H9 (cell line): ENCODE measurements around the gene COX17. TPM values are rescaled to one million over a fixed set of nuclear protein-coding genes. Genes with fewer than 3 reads are reported as not detected.

Source experiments
- DNase-seq: peaks from one replicate; pipeline ENCODE4 v3.0.0-alpha.2; 2017
- H2AFZ ChIP-seq: one replicate; pipeline ENCODE4 v1.6.1; 2013; ENCODE audit warnings: mild to moderate bottlenecking, low read length, control low read depth, moderate library complexity
- H2AK5ac ChIP-seq: 2 replicates; pipeline ENCODE4 v1.6.1; 2013; ENCODE audit warnings: low read length, control low read depth, mixed read lengths; ENCODE audit not compliant: insufficient read length
- H2BK120ac ChIP-seq: one replicate; pipeline ENCODE4 v1.6.1; 2013; ENCODE audit warnings: low read depth, mild to moderate bottlenecking, low read length, control low read depth, inconsistent platforms; ENCODE audit not compliant: poor library complexity, severe bottlenecking
- H2BK12ac ChIP-seq: 2 replicates; pipeline ENCODE4 v1.6.1; 2013; ENCODE audit warnings: low read length, control low read depth, mixed read lengths, low read depth; ENCODE audit not compliant: insufficient read length
- H2BK15ac ChIP-seq: 2 replicates; pipeline ENCODE4 v1.6.1; 2013; ENCODE audit warnings: low read depth, low read length, control low read depth
- H2BK20ac ChIP-seq: one replicate; pipeline ENCODE4 v1.6.1; 2013; ENCODE audit warnings: low read depth, mild to moderate bottlenecking, low read length, control low read depth, inconsistent platforms; ENCODE audit not compliant: poor library complexity, severe bottlenecking
- H2BK5ac ChIP-seq: 2 replicates; pipeline ENCODE4 v1.6.1; 2013; ENCODE audit warnings: low read length, control low read depth, mixed read lengths; ENCODE audit not compliant: insufficient read length
- H3K14ac ChIP-seq: 2 replicates; pipeline ENCODE4 v1.6.1; 2013; ENCODE audit warnings: low read length, control low read depth; ENCODE audit not compliant: insufficient read depth
- H3K18ac ChIP-seq: 2 replicates; pipeline ENCODE4 v1.6.1; 2013; ENCODE audit warnings: low read depth, mild to moderate bottlenecking, mixed read lengths, low read length, control low read depth; ENCODE audit not compliant: insufficient read length
- H3K23ac ChIP-seq: 2 replicates; pipeline ENCODE4 v1.6.1; 2013; ENCODE audit warnings: low read length, control low read depth, mixed read lengths, low read depth; ENCODE audit not compliant: insufficient read length
- H3K23me2 ChIP-seq: 2 replicates; pipeline ENCODE4 v1.6.1; 2013; ENCODE audit warnings: low read depth, mild to moderate bottlenecking, mixed read lengths, low read length, control low read depth; ENCODE audit not compliant: insufficient read length, poor library complexity, severe bottlenecking
- H3K27ac ChIP-seq: 2 replicates; pipeline ENCODE4 v1.5.1; 2013; ENCODE audit warnings: low read length, control low read depth, mixed read lengths, low read depth; ENCODE audit not compliant: insufficient read length
- H3K27me3 ChIP-seq: 2 replicates; pipeline ENCODE4 v1.6.1; 2013; ENCODE audit warnings: low read length, control low read depth, inconsistent platforms; ENCODE audit not compliant: insufficient read depth
- H3K4ac ChIP-seq: 2 replicates; pipeline ENCODE4 v1.6.1; 2013; ENCODE audit warnings: low read depth, mild to moderate bottlenecking, control low read depth, inconsistent platforms, low read length, moderate library complexity
- H3K4me1 ChIP-seq: 2 replicates; pipeline ENCODE4 v1.6.1; 2013; ENCODE audit warnings: low read length, control low read depth, inconsistent platforms; ENCODE audit not compliant: insufficient read depth
- H3K4me2 ChIP-seq: 2 replicates; pipeline ENCODE4 v1.6.1; 2013; ENCODE audit warnings: low read length, control low read depth, mixed read lengths; ENCODE audit not compliant: insufficient read length, insufficient read depth
- H3K56ac ChIP-seq: 2 replicates; pipeline ENCODE4 v1.6.1; 2013; ENCODE audit warnings: low read depth, mild to moderate bottlenecking, mixed read lengths, low read length, control low read depth; ENCODE audit not compliant: insufficient read length
- H3K79me1 ChIP-seq: 2 replicates; pipeline ENCODE4 v1.6.1; 2013; ENCODE audit warnings: low read depth, mild to moderate bottlenecking, moderate library complexity, low read length, control low read depth, inconsistent platforms; ENCODE audit not compliant: insufficient read depth, poor library complexity, severe bottlenecking
- H3K79me2 ChIP-seq: 2 replicates; pipeline ENCODE4 v1.6.1; 2013; ENCODE audit warnings: low read length, control low read depth, inconsistent platforms; ENCODE audit not compliant: insufficient read depth
- H3K9ac ChIP-seq: 2 replicates; pipeline ENCODE4 v1.6.1; 2013; ENCODE audit warnings: low read length, control low read depth, mixed read lengths; ENCODE audit not compliant: insufficient read length; ENCODE audit errors: extremely low read depth
- H3K9me3 ChIP-seq: one replicate; pipeline ENCODE4 v1.6.1; 2013; ENCODE audit warnings: low read depth, low read length, inconsistent platforms; ENCODE audit not compliant: control insufficient read depth
- H3T11ph ChIP-seq: one replicate; pipeline ENCODE4 v1.6.1; 2013; ENCODE audit warnings: mild to moderate bottlenecking, low read length, control low read depth, inconsistent platforms
- H4K20me1 ChIP-seq: one replicate; pipeline ENCODE4 v1.6.1; 2013; ENCODE audit not compliant: control insufficient read depth, insufficient read length, insufficient read depth
- H4K5ac ChIP-seq: 2 replicates; pipeline ENCODE4 v1.6.1; 2013; ENCODE audit warnings: low read depth, mild to moderate bottlenecking, mixed read lengths, low read length, control low read depth; ENCODE audit not compliant: insufficient read length
- H4K8ac ChIP-seq: replicated peaks from 2 replicates; pipeline ENCODE4 v1.6.1; 2013; ENCODE audit warnings: low read length, control low read depth, mixed read lengths, low read depth; ENCODE audit not compliant: insufficient read length
- H4K91ac ChIP-seq: 2 replicates; pipeline ENCODE4 v1.6.1; 2013; ENCODE audit warnings: low read depth, mild to moderate bottlenecking, moderate library complexity, mixed read lengths, low read length, control low read depth; ENCODE audit not compliant: insufficient read length
- H3K27ac Mint-ChIP-seq, 3 experiments: 2 replicates in 2 of 3; 3 replicates in 1 of 3; pipeline ENCODE4 v1.8.0; 2020 to 2021; ENCODE audit warnings: mixed read lengths in 3 of 3, mild to moderate bottlenecking in 1 of 3, moderate library complexity in 1 of 3
- H3K27me3 Mint-ChIP-seq: 2 replicates; pipeline ENCODE4 v1.8.0; 2021; ENCODE audit warnings: low read depth, mild to moderate bottlenecking, moderate library complexity, mixed read lengths
- H3K36me3 Mint-ChIP-seq, 3 experiments: 2 replicates in 2 of 3; 3 replicates in 1 of 3; pipeline ENCODE4 v1.8.0; 2020 to 2021; ENCODE audit warnings: low read depth in 3 of 3, mixed read lengths in 3 of 3; ENCODE audit not compliant: insufficient read depth in 1 of 3
- H3K4me1 Mint-ChIP-seq, 2 experiments: 2 replicates each; pipeline ENCODE4 v1.8.0; 2020; ENCODE audit warnings: mixed read lengths in 2 of 2
- H3K4me3 Mint-ChIP-seq, 2 experiments: 2 replicates in 1 of 2; 3 replicates in 1 of 2; pipeline ENCODE4 v1.8.0; 2020 to 2021; ENCODE audit warnings: mild to moderate bottlenecking in 2 of 2, mixed read lengths in 2 of 2, moderate library complexity in 1 of 2
- H3K9me3 Mint-ChIP-seq, 2 experiments: 2 replicates in 1 of 2; 3 replicates in 1 of 2; pipeline ENCODE4 v1.8.0; 2020; ENCODE audit warnings: mild to moderate bottlenecking in 2 of 2, mixed read lengths in 2 of 2, moderate library complexity in 1 of 2
- WGBS: extraction: QIAGEN DNeasy Blood & Tissue Kit; methylation state at CpG from one replicate; pipeline ENCODE4 v1.1.7; 2013; ENCODE audit warnings: missing lambda C conversion rate, low lambda C conversion rate, mixed read lengths; ENCODE audit not compliant: insufficient read length; ENCODE audit errors: extremely low coverage; 5-methylcytosine and 5-hydroxymethylcytosine counted together
- total RNA-seq: library from RNA; stranded (reverse); gene quantifications from 2 replicates; pipeline ENCODE4 v1.2.1, GENCODE V29; 2021
- TF ChIP-seq, protein P1 (sequence below): fragments of 200-600 bp; sonication (generic); conservative IDR thresholded peaks from 3 replicates; pipeline ENCODE4 v1.8.0; 2021; ENCODE audit warnings: antibody characterized with exemption, mild to moderate bottlenecking

Gene COX17
- total RNA-seq, 1 experiment from 2014 or later: 47.0 TPM

DNA sequence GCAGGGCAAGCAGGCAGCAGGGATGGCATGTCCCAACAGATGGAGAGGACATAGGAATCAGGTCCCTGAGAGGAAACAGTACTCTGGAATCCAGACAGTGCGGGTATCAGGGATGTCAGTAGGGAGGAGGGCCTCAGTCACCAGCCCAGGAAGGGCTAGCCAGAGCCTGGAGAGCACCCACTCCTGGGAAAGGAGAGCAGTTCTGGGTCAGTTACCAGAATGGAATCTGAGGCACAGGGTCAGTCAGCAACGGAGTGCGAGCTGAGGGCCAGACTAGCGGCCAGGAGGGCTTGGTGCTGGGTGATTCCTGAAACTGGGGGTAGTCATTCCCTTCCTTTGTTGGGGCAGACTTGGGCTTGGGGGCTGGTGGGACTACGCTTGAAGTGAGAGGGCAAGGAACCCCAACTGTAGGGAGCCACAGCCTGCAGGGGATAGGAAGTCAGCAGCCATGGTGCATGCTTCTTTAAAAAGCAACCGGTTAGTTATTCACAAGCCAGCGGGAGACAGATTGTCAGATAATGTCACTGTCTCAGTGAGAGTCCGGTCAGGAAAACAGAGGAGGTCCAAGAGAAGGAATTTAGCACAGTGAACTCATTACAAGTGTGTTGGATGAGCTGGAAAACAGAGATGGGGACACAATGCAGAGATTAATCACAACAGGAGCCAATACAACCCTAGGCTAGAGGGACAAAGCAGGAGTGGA, 51.6 kb downstream of the COX17 start:
- H4K20me1 ChIP-seq: no peaks in the 10 kb centered on the region
- H3K4me1 ChIP-seq: no peaks in the 10 kb centered on the region
- H3K23ac ChIP-seq: no peak overlapping the region
- H4K8ac ChIP-seq: no peak overlapping the region
- H4K91ac ChIP-seq: no peak overlapping the region
- H3T11ph ChIP-seq: no peak overlapping the region
- no peak overlapping the region for H3K4ac ChIP-seq
- no peak overlapping the region for H2BK20ac ChIP-seq
- no peak overlapping the region for H2BK15ac ChIP-seq
- no peaks in the 10 kb centered on the region for H3K79me2 ChIP-seq
- H2AK5ac ChIP-seq: no peak overlapping the region
- H2BK5ac ChIP-seq: no peak overlapping the region
- H3K9me3 Mint-ChIP-seq: no peaks in the 10 kb centered on the region; a peak in 1 of 5 replicates
- H3K23me2 ChIP-seq: no peaks in the 10 kb centered on the region
- no peak overlapping the region for H3K27ac Mint-ChIP-seq
- no peak overlapping the region for H3K9ac ChIP-seq
- H3K27me3 Mint-ChIP-seq: peaks cover 4% of the 10 kb centered on the region
- no peak overlapping the region for H3K27ac ChIP-seq
- H3K14ac ChIP-seq: no peak overlapping the region
- H3K36me3 Mint-ChIP-seq: no peaks in the 10 kb centered on the region
- H3K56ac ChIP-seq: no peak overlapping the region
- no peak overlapping the region for H3K4me2 ChIP-seq
- no peaks in the 10 kb centered on the region for H3K9me3 ChIP-seq
- H3K4me1 Mint-ChIP-seq: peaks cover 18 to 21% of the 10 kb centered on the region in 2 experiments
- DNase-seq: no peak
- no peaks in the 10 kb centered on the region for H3K79me1 ChIP-seq
- no peaks in the 10 kb centered on the region; the same call in 1 of the 2 replicates for H3K27me3 ChIP-seq
- no peak overlapping the region for H2BK120ac ChIP-seq
- H3K4me3 Mint-ChIP-seq: no peak overlapping the region
- H4K5ac ChIP-seq: no peak overlapping the region
- WGBS: no CpG with 5 or more reads among the region's 8 CpGs
- TF ChIP-seq, protein P1, sequence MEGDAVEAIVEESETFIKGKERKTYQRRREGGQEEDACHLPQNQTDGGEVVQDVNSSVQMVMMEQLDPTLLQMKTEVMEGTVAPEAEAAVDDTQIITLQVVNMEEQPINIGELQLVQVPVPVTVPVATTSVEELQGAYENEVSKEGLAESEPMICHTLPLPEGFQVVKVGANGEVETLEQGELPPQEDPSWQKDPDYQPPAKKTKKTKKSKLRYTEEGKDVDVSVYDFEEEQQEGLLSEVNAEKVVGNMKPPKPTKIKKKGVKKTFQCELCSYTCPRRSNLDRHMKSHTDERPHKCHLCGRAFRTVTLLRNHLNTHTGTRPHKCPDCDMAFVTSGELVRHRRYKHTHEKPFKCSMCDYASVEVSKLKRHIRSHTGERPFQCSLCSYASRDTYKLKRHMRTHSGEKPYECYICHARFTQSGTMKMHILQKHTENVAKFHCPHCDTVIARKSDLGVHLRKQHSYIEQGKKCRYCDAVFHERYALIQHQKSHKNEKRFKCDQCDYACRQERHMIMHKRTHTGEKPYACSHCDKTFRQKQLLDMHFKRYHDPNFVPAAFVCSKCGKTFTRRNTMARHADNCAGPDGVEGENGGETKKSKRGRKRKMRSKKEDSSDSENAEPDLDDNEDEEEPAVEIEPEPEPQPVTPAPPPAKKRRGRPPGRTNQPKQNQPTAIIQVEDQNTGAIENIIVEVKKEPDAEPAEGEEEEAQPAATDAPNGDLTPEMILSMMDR: no peak
- H3K18ac ChIP-seq: no peak overlapping the region
- H2BK12ac ChIP-seq: no peak overlapping the region
- no peak overlapping the region for H2AFZ ChIP-seq
